ENCODE data around the gene AIF1L.

The AIF1L gene

GRCh38 chr9:131076347-131077195 is 19.8 kb upstream of the AIF1L start:
- no peak for DNase-seq (ENCODE audit: low read depth, low spot score)

GRCh38 chr9:131078427-131079366 is 17.6 kb upstream of the AIF1L start:
- no peak for DNase-seq (ENCODE audit: low read depth, low spot score)

GRCh38 chr9:131080589-131080988 is 15.7 kb upstream of the AIF1L start:
- no peak for DNase-seq (ENCODE audit: low read depth, low spot score)

- DNase-seq (ENCODE audit: low read depth, low spot score), result no peak
Observed at GRCh38 chr9:131081868-131082267, 14.5 kb upstream of the AIF1L start.

GRCh38 chr9:131082774-131083512 is 13.4 kb upstream of the AIF1L start:
- DNase-seq (ENCODE audit: low read depth, low spot score), result no peak

GRCh38 chr9:131084661-131085369 is 11.5 kb upstream of the AIF1L start:
- DNase-seq (ENCODE audit: low read depth, low spot score), result no peak

- DNase-seq (ENCODE audit: low read depth, low spot score), result no peak
Observed at GRCh38 chr9:131085370-131086122, 10.8 kb upstream of the AIF1L start.

- no peak for DNase-seq (ENCODE audit: low read depth, low spot score)
Observed at GRCh38 chr9:131087354-131087893, 8.9 kb upstream of the AIF1L start.

- DNase-seq (ENCODE audit: low read depth, low spot score), result no peak
Observed at GRCh38 chr9:131090025-131090787, 6.1 kb upstream of the AIF1L start.

GRCh38 chr9:131091352-131091992 is 4.9 kb upstream of the AIF1L start:
- DNase-seq (ENCODE audit: low read depth, low spot score), result no peak

- DNase-seq (ENCODE audit: low read depth, low spot score), result no peak
Observed at GRCh38 chr9:131092030-131092429, 4.3 kb upstream of the AIF1L start.

- peak; percentile 92 for DNase-seq (ENCODE audit: low read depth, low spot score)
Observed at GRCh38 chr9:131092548-131093440, 3.5 kb upstream of the AIF1L start.

GRCh38 chr9:131094015-131094414 is 2.3 kb upstream of the AIF1L start:
- DNase-seq (ENCODE audit: low read depth, low spot score), result no peak

- DNase-seq (ENCODE audit: low read depth, low spot score), result peak; percentile 78
Observed at GRCh38 chr9:131094622-131095021, 1.7 kb upstream of the AIF1L start.

GRCh38 chr9:131095666-131096268 is 564 bp upstream of the AIF1L start:
- no peak for DNase-seq (ENCODE audit: low read depth, low spot score)

GRCh38 chr9:131097126-131097947 is 1.0 kb downstream of the AIF1L start:
- peak; percentile 67 for DNase-seq (ENCODE audit: low read depth, low spot score)

GRCh38 chr9:131097948-131098278 is 1.6 kb downstream of the AIF1L start:
- DNase-seq (ENCODE audit: low read depth, low spot score), result peak; percentile 67

Measured in ELF-1 (cell line).